Stomach (tissue), 9 donors: Measurements from ENCODE around the gene PLAGL1. TPM values are rescaled to one million over a fixed set of nuclear protein-coding genes. Genes with fewer than 3 reads are reported as not detected.

Experiments
- DNase-seq, 2 donors: peaks; one replicate each; pipeline versions ENCODE4 v3.0.0 to v3.0.0-alpha.2; 2013 to 2019
- H3K27ac ChIP-seq, 5 donors: fragments of 200-600 bp in 4 of 5; sonication (generic) in 4 of 5; one replicate each; pipeline ENCODE4 v1.5.1; 2013 to 2019; ENCODE audit warnings: mild to moderate bottlenecking in 1 of 5, moderate library complexity in 1 of 5
- H3K27me3 ChIP-seq, 3 donors: fragments of 200-600 bp; sonication (generic); one replicate each; pipeline ENCODE4 v1.5.1; 2017 to 2019; ENCODE audit warnings: mixed run types in 1 of 3
- H3K36me3 ChIP-seq, 4 donors: fragments of 200-600 bp; sonication (generic); 1 replicate in 3 of 4; 2 replicates in 1 of 4; pipeline ENCODE4 v1.5.1; 2016 to 2019
- H3K4me1 ChIP-seq, 4 donors: fragments of 200-600 bp; sonication (generic); one replicate each; pipeline ENCODE4 v1.5.1; 2016 to 2019
- H3K4me3 ChIP-seq, 4 donors: fragments of 200-600 bp; sonication (generic) in 3 of 4; one replicate each; pipeline ENCODE4 v1.5.1; 2016 to 2019; ENCODE audit warnings: mild to moderate bottlenecking in 1 of 4
- H3K9me3 ChIP-seq, 4 donors: fragments of 200-600 bp; sonication (generic); one replicate each; pipeline ENCODE4 v1.5.1; 2016 to 2019
- EP300 ChIP-seq: sonication (generic); formaldehyde crosslinking; IDR thresholded peaks from one replicate; pipeline ENCODE4 v1.6.1; 2017; ENCODE audit warnings: antibody characterized with exemption
- POLR2A ChIP-seq, 4 donors: fragments of 450-650 bp; IDR thresholded peaks; one replicate each; pipeline ENCODE4 v1.6.1; 2016; ENCODE audit warnings: antibody characterized with exemption in 4 of 4, control low read depth in 2 of 4, mild to moderate bottlenecking in 1 of 4, moderate library complexity in 1 of 4
- POLR2AphosphoS5 ChIP-seq, 3 donors: sonication (generic); formaldehyde crosslinking; IDR thresholded peaks; one replicate each; pipeline ENCODE4 v1.6.1; 2016; ENCODE audit warnings: antibody characterized with exemption in 3 of 3
- WGBS, 5 donors: extraction: QIAGEN DNeasy Blood & Tissue Kit in 3 of 5; methylation state at CpG; one replicate each; pipeline versions ENCODE4 v1.1.5 to v1.1.7; 2013 to 2018; 5-methylcytosine and 5-hydroxymethylcytosine counted together
- intact Hi-C: fragments of 100-400 bp; cut with DNase I; formaldehyde crosslinking; loops from one replicate; pipeline ENCODE4 v1.15.1; 2023; ENCODE audit warnings: low total_unique reads
- polyA plus RNA-seq, 3 donors: library from polyadenylated mRNA; stranded (reverse); fragments of 200-250 nt; gene quantifications; one replicate each; pipeline ENCODE4 v1.2.3, GENCODE V29; 2013
- total RNA-seq, 5 donors: library from RNA; depleted of rRNA; stranded (reverse); fragments of >200 nt; gene quantifications; one replicate each; pipeline versions ENCODE4 v1.1.0 to v1.2.3, GENCODE V29; 2014 to 2016
- TF ChIP-seq, protein P1 (sequence below), 7 experiments: fragments of 450-650 bp in 4 of 7; fragments of 200-600 bp in 3 of 7; sonication (generic) in 3 of 7; IDR thresholded peaks; one replicate each; pipeline ENCODE4 v1.5.1; 2016 to 2019; ENCODE audit warnings: antibody characterized with exemption in 7 of 7, control low read depth in 2 of 7, mild to moderate bottlenecking in 1 of 7
- donor health status: healthy with polysubstance abuse.
- donor health status: Bipolar disorder and iron deficiency.
- donor health status: healthy.

The PLAGL1 gene
- total and polyA plus RNA-seq, 8 donors = 11.2 to 94.9 (median 19.2) TPM

DNA sequence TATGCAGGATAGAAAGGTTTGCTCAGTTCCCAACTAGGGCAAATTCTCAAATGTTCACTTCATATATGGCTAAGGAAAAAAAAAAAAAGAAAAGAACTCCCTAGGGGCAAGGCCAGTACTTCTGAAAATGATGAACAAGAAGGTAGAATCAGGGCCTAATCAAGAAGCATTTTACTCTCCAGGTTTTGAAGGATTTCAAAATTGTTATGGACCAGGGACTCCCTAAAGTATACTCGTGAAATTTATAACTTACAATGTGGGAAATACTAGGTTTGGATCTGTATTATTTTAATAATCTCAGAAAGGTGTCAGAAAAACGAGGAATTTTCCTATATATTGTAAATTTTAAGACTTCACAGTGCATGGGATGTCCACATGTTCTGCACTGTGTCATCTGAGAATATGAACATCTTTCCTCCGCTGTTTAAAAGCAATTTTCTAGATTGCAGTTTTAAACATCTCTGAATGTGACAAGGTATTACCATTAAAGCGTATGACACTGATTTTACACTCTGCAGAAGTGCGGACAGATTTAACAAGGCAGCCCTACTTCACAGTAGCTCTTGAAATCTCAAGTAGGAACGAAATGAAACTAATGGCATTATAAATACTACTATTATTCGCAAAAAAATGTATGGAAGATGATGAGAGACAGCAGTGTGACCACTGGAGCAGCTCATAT lies 14.0 kb downstream of the PLAGL1 start:
- 88 to 94% (median 91%) methylated on average over 7 of the region's 7 CpGs for WGBS, 5 donors
- Histone ChIP-seq H3K4me1 (no peaks in the 10 kb centered on the region), H3K9me3 (no peaks in the 10 kb centered on the region), H3K36me3 (no peaks in the 10 kb centered on the region), H3K27ac (no peak overlapping the region), H3K27me3 (no peaks in the 10 kb centered on the region), H3K4me3 (no peak overlapping the region)
- DNase-seq = no peak
- intact Hi-C loops = no loop called here
- no peak for TF ChIP-seq EP300
- TF ChIP-seq, protein P1, sequence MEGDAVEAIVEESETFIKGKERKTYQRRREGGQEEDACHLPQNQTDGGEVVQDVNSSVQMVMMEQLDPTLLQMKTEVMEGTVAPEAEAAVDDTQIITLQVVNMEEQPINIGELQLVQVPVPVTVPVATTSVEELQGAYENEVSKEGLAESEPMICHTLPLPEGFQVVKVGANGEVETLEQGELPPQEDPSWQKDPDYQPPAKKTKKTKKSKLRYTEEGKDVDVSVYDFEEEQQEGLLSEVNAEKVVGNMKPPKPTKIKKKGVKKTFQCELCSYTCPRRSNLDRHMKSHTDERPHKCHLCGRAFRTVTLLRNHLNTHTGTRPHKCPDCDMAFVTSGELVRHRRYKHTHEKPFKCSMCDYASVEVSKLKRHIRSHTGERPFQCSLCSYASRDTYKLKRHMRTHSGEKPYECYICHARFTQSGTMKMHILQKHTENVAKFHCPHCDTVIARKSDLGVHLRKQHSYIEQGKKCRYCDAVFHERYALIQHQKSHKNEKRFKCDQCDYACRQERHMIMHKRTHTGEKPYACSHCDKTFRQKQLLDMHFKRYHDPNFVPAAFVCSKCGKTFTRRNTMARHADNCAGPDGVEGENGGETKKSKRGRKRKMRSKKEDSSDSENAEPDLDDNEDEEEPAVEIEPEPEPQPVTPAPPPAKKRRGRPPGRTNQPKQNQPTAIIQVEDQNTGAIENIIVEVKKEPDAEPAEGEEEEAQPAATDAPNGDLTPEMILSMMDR (IDR thresholded peaks at IDR 0.05) = no peak
- TF ChIP-seq POLR2A (IDR thresholded peaks at IDR 0.05) = no peak
- no peak for TF ChIP-seq POLR2AphosphoS5 (IDR thresholded peaks at IDR 0.05)

DNA sequence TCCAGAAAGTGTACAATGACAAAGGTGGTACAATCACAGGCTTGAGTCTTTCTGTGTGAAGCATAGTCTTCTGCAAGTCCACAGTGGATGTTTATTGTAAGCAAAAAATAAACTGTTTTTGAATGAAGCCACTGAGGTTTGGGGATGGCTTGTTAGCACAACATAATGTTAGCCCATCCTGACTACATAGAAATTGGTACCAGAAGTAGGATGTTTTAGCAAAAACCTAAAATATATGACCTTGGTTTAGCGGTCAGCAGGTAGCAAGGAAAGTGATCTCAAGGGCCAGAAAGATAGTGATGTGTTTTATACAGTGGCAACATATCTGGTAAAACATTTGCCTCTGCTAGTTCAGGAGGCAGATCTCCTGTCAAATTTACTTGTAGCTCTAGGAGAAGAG lies 15.8 kb downstream of the PLAGL1 start:
- WGBS, 5 donors = 96 to 100% (median 100%) methylated on average over 1 of the region's 1 CpG
- intact Hi-C loops = no loop called here
- Histone ChIP-seq H3K27me3 (no peaks in the 10 kb centered on the region), H3K4me1 (no peaks in the 10 kb centered on the region), H3K4me3 (no peak overlapping the region), H3K27ac (no peak overlapping the region), H3K9me3 (no peaks in the 10 kb centered on the region), H3K36me3 (no peaks in the 10 kb centered on the region)
- no peak for DNase-seq
- TF ChIP-seq POLR2A (IDR thresholded peaks at IDR 0.05) (no peak), POLR2AphosphoS5 (IDR thresholded peaks at IDR 0.05) (no peak), EP300 (no peak)
- TF ChIP-seq, protein P1 (IDR thresholded peaks at IDR 0.05) = no peak

DNA sequence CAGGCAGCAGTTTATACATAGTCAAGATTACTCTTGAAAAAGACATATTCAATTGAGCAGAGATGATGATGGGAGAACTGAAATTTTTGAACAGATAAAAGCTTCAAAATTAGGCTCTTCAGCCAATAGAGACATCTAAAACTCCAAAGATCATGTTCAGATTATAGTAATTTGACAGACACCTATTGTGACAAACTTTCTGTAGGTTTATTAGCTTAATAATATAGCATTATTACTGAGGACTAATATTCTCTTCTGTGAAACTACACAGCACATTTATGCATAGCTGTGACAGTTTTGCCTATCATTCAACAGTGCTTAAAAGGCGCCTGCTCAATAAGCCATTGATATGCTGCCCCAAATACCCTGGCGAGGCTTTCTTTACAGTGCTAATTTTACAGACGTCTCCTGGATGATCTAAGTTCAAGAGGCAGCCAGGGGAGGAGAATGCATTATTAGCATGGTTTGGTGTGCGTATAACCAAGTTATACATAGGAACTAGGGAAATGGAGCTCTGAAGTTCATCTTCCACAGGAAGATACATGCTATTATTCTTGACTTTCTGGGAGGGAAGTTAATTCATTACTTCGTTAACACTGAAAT lies 21.5 kb downstream of the PLAGL1 start:
- no peak overlapping the region for H3K27ac ChIP-seq
- no peak overlapping the region for H3K4me3 ChIP-seq
- TF ChIP-seq, protein P1 (IDR thresholded peaks at IDR 0.05) = no peak
- TF ChIP-seq POLR2AphosphoS5 (IDR thresholded peaks at IDR 0.05) (no peak), POLR2A (IDR thresholded peaks at IDR 0.05) (no peak)
- 73 to 89% (median 86%) methylated on average over 5 of the region's 5 CpGs for WGBS, 5 donors
- intact Hi-C loops = no loop called here
- no peaks in the 10 kb centered on the region for H3K36me3 ChIP-seq
- H3K9me3 ChIP-seq = no peaks in the 10 kb centered on the region
- no peak for DNase-seq
- no peaks in the 10 kb centered on the region for H3K4me1 ChIP-seq
- H3K27me3 ChIP-seq = no peaks in the 10 kb centered on the region

DNA sequence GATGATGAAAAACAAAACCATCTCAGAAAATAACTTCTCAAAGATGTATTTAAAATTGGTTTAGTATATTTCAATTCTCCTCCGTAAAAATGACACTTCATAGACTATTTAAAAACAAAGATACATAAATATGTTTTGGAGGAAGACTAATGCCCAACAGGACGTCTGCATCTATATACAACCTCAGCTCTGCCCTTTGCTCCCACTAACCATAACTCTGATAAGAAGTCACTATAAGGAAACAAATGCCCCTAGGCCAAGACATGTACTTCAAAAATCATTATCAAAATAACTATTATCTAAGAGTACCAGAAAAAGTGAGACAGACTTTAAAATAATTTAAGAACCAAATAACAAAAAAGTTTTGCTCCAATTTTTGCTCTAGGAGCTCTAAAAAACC lies 23.4 kb downstream of the PLAGL1 start:
- Histone ChIP-seq H3K27ac (no peak overlapping the region), H3K4me3 (no peak overlapping the region), H3K9me3 (no peaks in the 10 kb centered on the region), H3K36me3 (no peaks in the 10 kb centered on the region), H3K4me1 (no peaks in the 10 kb centered on the region), H3K27me3 (no peaks in the 10 kb centered on the region)
- intact Hi-C loops = no loop called here
- WGBS, 5 donors = 53 to 61% (median 56%) methylated on average over 2 of the region's 2 CpGs
- DNase-seq = no peak
- no peak for TF ChIP-seq POLR2A (IDR thresholded peaks at IDR 0.05)

DNA sequence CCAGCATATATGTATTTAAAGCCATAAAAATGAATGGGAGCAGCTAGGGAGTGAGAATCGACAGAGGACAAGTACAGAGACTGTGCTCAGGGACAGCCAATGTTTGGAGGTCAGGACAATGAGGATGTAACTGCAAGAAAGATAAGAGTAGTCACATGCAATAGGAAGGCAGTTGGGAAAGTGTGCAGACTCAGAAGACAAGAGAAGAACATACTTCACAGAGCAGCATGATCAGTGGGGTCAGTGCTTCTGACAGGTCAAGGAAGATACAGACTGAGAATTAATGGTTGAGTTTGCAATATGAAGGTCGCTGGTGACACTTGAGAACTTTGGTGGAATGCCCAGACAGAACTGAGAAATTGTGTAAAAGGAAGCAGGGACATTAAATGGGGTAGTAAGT lies 25.1 kb downstream of the PLAGL1 start:
- Histone ChIP-seq H3K27me3 (no peaks in the 10 kb centered on the region), H3K9me3 (no peaks in the 10 kb centered on the region), H3K27ac (no peak overlapping the region), H3K4me3 (no peak overlapping the region), H3K36me3 (no peaks in the 10 kb centered on the region), H3K4me1 (no peaks in the 10 kb centered on the region)
- no peak for TF ChIP-seq EP300
- no peak for TF ChIP-seq POLR2AphosphoS5 (IDR thresholded peaks at IDR 0.05)
- TF ChIP-seq POLR2A (IDR thresholded peaks at IDR 0.05) = no peak
- TF ChIP-seq, protein P1 (IDR thresholded peaks at IDR 0.05) = no peak
- intact Hi-C loops = no loop called here
- WGBS, 5 donors = 74 to 86% (median 83%) methylated on average over 2 of the region's 2 CpGs
- no peak for DNase-seq
